ENCODE measurements around the gene DNM3. TPM values are rescaled to one million over a fixed set of nuclear protein-coding genes. Genes with fewer than 3 reads are reported as not detected.

DNM3 gene
- polyA plus RNA-seq, 3 donors: 0.15 TPM; not detected in 2

DNA sequence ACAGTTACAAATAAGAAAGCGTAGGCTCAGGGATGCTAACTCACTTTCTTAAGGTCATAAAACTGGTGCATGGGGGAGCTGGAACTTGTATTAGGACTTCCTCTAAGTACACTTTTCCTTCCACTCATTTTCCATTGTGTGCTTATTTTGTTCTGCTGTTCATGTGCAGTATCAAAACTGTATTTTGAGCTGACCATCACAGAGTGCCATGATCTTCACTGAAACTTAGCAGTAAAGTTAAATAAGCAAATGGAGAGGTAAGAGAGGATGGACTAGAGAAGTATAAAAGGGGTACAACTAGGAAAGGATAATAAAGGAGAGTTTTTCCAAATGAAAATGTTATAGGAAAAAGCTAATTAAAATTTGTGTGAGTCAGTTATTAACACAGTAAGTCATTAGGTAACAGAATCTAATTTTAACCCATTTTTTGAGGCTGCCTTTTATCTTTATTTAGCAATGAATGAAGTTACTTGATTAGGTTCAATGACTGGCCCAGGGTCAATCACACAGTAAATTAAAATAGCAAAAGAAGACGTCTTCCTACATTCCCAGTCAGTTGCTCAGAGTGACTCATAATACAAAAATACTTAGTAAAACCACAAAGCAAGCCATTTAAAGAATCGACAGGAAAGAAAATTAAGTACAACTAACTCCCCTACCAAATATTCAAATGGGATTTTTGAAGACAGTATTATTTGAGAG is 413.4 kb downstream of the DNM3 start:
- no peaks in the 10 kb centered on the region for H3K79me2 ChIP-seq (ENCODE audit: insufficient read depth, low read length)
- H3K27ac ChIP-seq (ENCODE audit: low read depth in 1 of 2, low read length in 2 of 2): no peak overlapping the region
- H3K36me3 Mint-ChIP-seq: no peaks in the 10 kb centered on the region
- no peaks in the 10 kb centered on the region for H4K20me1 ChIP-seq (ENCODE audit: insufficient read depth, low read length)
- no peaks in the 10 kb centered on the region for H3K4me1 ChIP-seq (ENCODE audit: control insufficient read depth in 1 of 2, insufficient read depth in 2 of 2, low read length in 2 of 2)
- no peak overlapping the region for H3K4me2 ChIP-seq (replicated peaks; ENCODE audit: extremely low read depth, low read length, poor library complexity, severe bottlenecking)
- no peaks in the 10 kb centered on the region for H3K27me3 ChIP-seq (ENCODE audit: control insufficient read depth in 2 of 2, insufficient read depth in 2 of 2, low read length in 2 of 2)
- H3K4me1 Mint-ChIP-seq: peaks cover 6% of the 10 kb centered on the region
- peaks cover 0 to 2% (median 0%) of the 10 kb centered on the region in 7 donors for H3K9me3 Mint-ChIP-seq
- H3K9me3 ChIP-seq (replicated peaks in 1 of 2; ENCODE audit: control insufficient read depth in 1 of 2, insufficient read depth in 1 of 2, low read length in 2 of 2): peaks cover 0 to under 1% of the 10 kb centered on the region in 2 donors
- H2AFZ ChIP-seq (ENCODE audit: insufficient read depth, low read depth, low read length, poor library complexity, severe bottlenecking): no peak overlapping the region
- no peak for TF ChIP-seq CTCF (IDR thresholded peaks at IDR 0.05)
- intact Hi-C loops (cut with micrococcal nuclease): no loop called here
- H3K27ac Mint-ChIP-seq: no peak overlapping the region
- DNase-seq: no peak
- no peak overlapping the region for H3K4me3 Mint-ChIP-seq
- H3K27me3 Mint-ChIP-seq (ENCODE audit: low read depth in 3 of 3): peaks cover 0 to 3% (median 0%) of the 10 kb centered on the region in 3 donors
- no CpG with 5 or more reads among the region's 3 CpGs for WGBS (ENCODE audit: insufficient coverage)
- no peaks in the 10 kb centered on the region for H3K36me3 ChIP-seq (replicated peaks in 1 of 2; ENCODE audit: control insufficient read depth in 1 of 2, insufficient read depth in 2 of 2, low read length in 2 of 2)
- H3K9ac ChIP-seq (ENCODE audit: insufficient read depth, low read length, poor library complexity, severe bottlenecking): no peak overlapping the region
- no peak overlapping the region for H3K4me3 ChIP-seq (replicated peaks in 1 of 3; ENCODE audit: low read depth in 2 of 3, low read length in 3 of 3)

- Mint-ChIP-seq H3K9me3 (peaks cover 0 to 5% (median 4%) of the 10 kb centered on the region in 7 donors), H3K4me3 (no peak overlapping the region), H3K4me1 (peaks cover 6% of the 10 kb centered on the region), H3K27ac (no peak overlapping the region), H3K27me3 (ENCODE audit: low read depth in 3 of 3) (peaks cover 0 to 3% (median 0%) of the 10 kb centered on the region in 3 donors), H3K36me3 (no peaks in the 10 kb centered on the region)
- Histone ChIP-seq H3K9me3 (replicated peaks in 1 of 2; ENCODE audit: control insufficient read depth in 1 of 2, insufficient read depth in 1 of 2, low read length in 2 of 2) (peaks cover 0 to 6% of the 10 kb centered on the region in 2 donors), H4K20me1 (ENCODE audit: insufficient read depth, low read length) (no peaks in the 10 kb centered on the region), H3K27me3 (ENCODE audit: control insufficient read depth in 2 of 2, insufficient read depth in 2 of 2, low read length in 2 of 2) (no peaks in the 10 kb centered on the region), H3K4me1 (ENCODE audit: control insufficient read depth in 1 of 2, insufficient read depth in 2 of 2, low read length in 2 of 2) (no peaks in the 10 kb centered on the region), H3K4me2 (replicated peaks; ENCODE audit: extremely low read depth, low read length, poor library complexity, severe bottlenecking) (no peak overlapping the region), H3K9ac (ENCODE audit: insufficient read depth, low read length, poor library complexity, severe bottlenecking) (no peak overlapping the region), H3K4me3 (replicated peaks in 1 of 3; ENCODE audit: low read depth in 2 of 3, low read length in 3 of 3) (no peak overlapping the region), H3K79me2 (ENCODE audit: insufficient read depth, low read length) (no peaks in the 10 kb centered on the region), H2AFZ (ENCODE audit: insufficient read depth, low read depth, low read length, poor library complexity, severe bottlenecking) (no peak overlapping the region), H3K27ac (ENCODE audit: low read depth in 1 of 2, low read length in 2 of 2) (no peak overlapping the region), H3K36me3 (replicated peaks in 1 of 2; ENCODE audit: control insufficient read depth in 1 of 2, insufficient read depth in 2 of 2, low read length in 2 of 2) (no peaks in the 10 kb centered on the region)
- no peak for DNase-seq
- intact Hi-C loops (cut with micrococcal nuclease): no loop called here
- no peak for TF ChIP-seq CTCF (IDR thresholded peaks at IDR 0.05)
These were observed 413.9 kb downstream of the DNM3 start for GRCh38 chr1:172255223-172255560.
